ENCODE measurements around the gene COG6.

Gene COG6

GRCh38 chr13:39776439-39776838, 121.0 kb downstream of the COG6 start:
- Histone ChIP-seq H3K27ac (ENCODE audit: low read length) (no peak overlapping the region), H3K9me3 (ENCODE audit: insufficient read depth, low read depth, low read length) (no peaks in the 10 kb centered on the region), H3K4me3 (ENCODE audit: low read length) (no peak overlapping the region), H3K4me1 (ENCODE audit: insufficient read depth, low read length) (peaks cover 2% of the 10 kb centered on the region; the same call in 1 of the 2 replicates), H3K36me3 (ENCODE audit: insufficient read depth, low read depth, low read length) (no peaks in the 10 kb centered on the region), H3K9ac (ENCODE audit: low read depth, low read length) (no peak overlapping the region), H3K27me3 (ENCODE audit: insufficient read depth, low read length) (no peaks in the 10 kb centered on the region)

- H3K9me3 ChIP-seq (ENCODE audit: insufficient read depth, low read depth, low read length) = no peaks in the 10 kb centered on the region
- H3K4me3 ChIP-seq (ENCODE audit: low read length) = no peak overlapping the region
- H3K27me3 ChIP-seq (ENCODE audit: insufficient read depth, low read length) = no peaks in the 10 kb centered on the region
- no peak overlapping the region for H3K27ac ChIP-seq (ENCODE audit: low read length)
- no peak overlapping the region for H3K9ac ChIP-seq (ENCODE audit: low read depth, low read length)
- H3K36me3 ChIP-seq (ENCODE audit: insufficient read depth, low read depth, low read length) = no peaks in the 10 kb centered on the region
- H3K4me1 ChIP-seq (ENCODE audit: insufficient read depth, low read length) = peaks cover 2% of the 10 kb centered on the region; the same call in 1 of the 2 replicates
These were observed 121.6 kb downstream of the COG6 start for GRCh38 chr13:39777021-39777420.

- Histone ChIP-seq H3K9ac (ENCODE audit: low read depth, low read length) (no peak overlapping the region), H3K4me1 (ENCODE audit: insufficient read depth, low read length) (peaks cover 2% of the 10 kb centered on the region; the same call in 1 of the 2 replicates), H3K4me3 (ENCODE audit: low read length) (no peak overlapping the region), H3K27ac (ENCODE audit: low read length) (no peak overlapping the region), H3K36me3 (ENCODE audit: insufficient read depth, low read depth, low read length) (no peaks in the 10 kb centered on the region), H3K27me3 (ENCODE audit: insufficient read depth, low read length) (no peaks in the 10 kb centered on the region), H3K9me3 (ENCODE audit: insufficient read depth, low read depth, low read length) (no peaks in the 10 kb centered on the region)
These were observed 122.1 kb downstream of the COG6 start for GRCh38 chr13:39777527-39778061.

- Histone ChIP-seq H3K36me3 (ENCODE audit: insufficient read depth, low read depth, low read length) (no peaks in the 10 kb centered on the region), H3K9ac (ENCODE audit: low read depth, low read length) (no peak overlapping the region), H3K9me3 (ENCODE audit: insufficient read depth, low read depth, low read length) (no peaks in the 10 kb centered on the region), H3K27me3 (ENCODE audit: insufficient read depth, low read length) (no peaks in the 10 kb centered on the region), H3K27ac (ENCODE audit: low read length) (no peak overlapping the region), H3K4me1 (ENCODE audit: insufficient read depth, low read length) (peaks cover 2% of the 10 kb centered on the region; the same call in 1 of the 2 replicates), H3K4me3 (ENCODE audit: low read length) (no peak overlapping the region)
These were observed 124.1 kb downstream of the COG6 start for GRCh38 chr13:39779337-39780265.

GRCh38 chr13:39780711-39781110, 125.2 kb downstream of the COG6 start:
- Histone ChIP-seq H3K9me3 (ENCODE audit: insufficient read depth, low read depth, low read length) (no peaks in the 10 kb centered on the region), H3K27ac (ENCODE audit: low read length) (no peak overlapping the region), H3K36me3 (ENCODE audit: insufficient read depth, low read depth, low read length) (no peaks in the 10 kb centered on the region), H3K9ac (ENCODE audit: low read depth, low read length) (no peak overlapping the region), H3K27me3 (ENCODE audit: insufficient read depth, low read length) (no peaks in the 10 kb centered on the region), H3K4me3 (ENCODE audit: low read length) (no peak overlapping the region), H3K4me1 (ENCODE audit: insufficient read depth, low read length) (peaks cover 2% of the 10 kb centered on the region; the same call in 1 of the 2 replicates)

GRCh38 chr13:39781381-39781780, 125.9 kb downstream of the COG6 start:
- Histone ChIP-seq H3K27me3 (ENCODE audit: insufficient read depth, low read length) (no peaks in the 10 kb centered on the region), H3K36me3 (ENCODE audit: insufficient read depth, low read depth, low read length) (no peaks in the 10 kb centered on the region), H3K27ac (ENCODE audit: low read length) (no peak overlapping the region), H3K4me1 (ENCODE audit: insufficient read depth, low read length) (peaks cover 2% of the 10 kb centered on the region; the same call in 1 of the 2 replicates), H3K9me3 (ENCODE audit: insufficient read depth, low read depth, low read length) (no peaks in the 10 kb centered on the region), H3K9ac (ENCODE audit: low read depth, low read length) (no peak overlapping the region), H3K4me3 (ENCODE audit: low read length) (no peak overlapping the region)

- no peak overlapping the region for H3K4me3 ChIP-seq (ENCODE audit: low read length)
- no peaks in the 10 kb centered on the region for H3K9me3 ChIP-seq (ENCODE audit: insufficient read depth, low read depth, low read length)
- H3K9ac ChIP-seq (ENCODE audit: low read depth, low read length) = no peak overlapping the region
- H3K27ac ChIP-seq (ENCODE audit: low read length) = no peak overlapping the region
- H3K4me1 ChIP-seq (ENCODE audit: insufficient read depth, low read length) = peaks cover 9% of the 10 kb centered on the region; the same call in 1 of the 2 replicates
- H3K36me3 ChIP-seq (ENCODE audit: insufficient read depth, low read depth, low read length) = no peaks in the 10 kb centered on the region
- no peaks in the 10 kb centered on the region for H3K27me3 ChIP-seq (ENCODE audit: insufficient read depth, low read length)
These were observed 127.6 kb downstream of the COG6 start for GRCh38 chr13:39783051-39783450.

GRCh38 chr13:39784347-39784746, 128.9 kb downstream of the COG6 start:
- Histone ChIP-seq H3K9ac (ENCODE audit: low read depth, low read length) (no peak overlapping the region), H3K4me3 (ENCODE audit: low read length) (no peak overlapping the region), H3K27me3 (ENCODE audit: insufficient read depth, low read length) (no peaks in the 10 kb centered on the region), H3K27ac (ENCODE audit: low read length) (no peak overlapping the region), H3K9me3 (ENCODE audit: insufficient read depth, low read depth, low read length) (peaks cover 6% of the 10 kb centered on the region), H3K36me3 (ENCODE audit: insufficient read depth, low read depth, low read length) (no peaks in the 10 kb centered on the region), H3K4me1 (ENCODE audit: insufficient read depth, low read length) (peaks cover 9% of the 10 kb centered on the region; the same call in 1 of the 2 replicates)

- Histone ChIP-seq H3K9me3 (ENCODE audit: insufficient read depth, low read depth, low read length) (peaks cover 15% of the 10 kb centered on the region), H3K36me3 (ENCODE audit: insufficient read depth, low read depth, low read length) (no peaks in the 10 kb centered on the region), H3K27ac (ENCODE audit: low read length) (no peak overlapping the region), H3K4me3 (ENCODE audit: low read length) (no peak overlapping the region), H3K4me1 (ENCODE audit: insufficient read depth, low read length) (peaks cover 9% of the 10 kb centered on the region; the same call in 1 of the 2 replicates), H3K9ac (ENCODE audit: low read depth, low read length) (no peak overlapping the region), H3K27me3 (ENCODE audit: insufficient read depth, low read length) (no peaks in the 10 kb centered on the region)
These were observed 130.6 kb downstream of the COG6 start for GRCh38 chr13:39786091-39786490.

GRCh38 chr13:39787086-39787487, 131.6 kb downstream of the COG6 start:
- Histone ChIP-seq H3K4me3 (ENCODE audit: low read length) (no peak overlapping the region), H3K36me3 (ENCODE audit: insufficient read depth, low read depth, low read length) (no peaks in the 10 kb centered on the region), H3K27me3 (ENCODE audit: insufficient read depth, low read length) (no peaks in the 10 kb centered on the region), H3K4me1 (ENCODE audit: insufficient read depth, low read length) (peaks cover 9% of the 10 kb centered on the region; the same call in 1 of the 2 replicates), H3K9me3 (ENCODE audit: insufficient read depth, low read depth, low read length) (peaks cover 15% of the 10 kb centered on the region), H3K9ac (ENCODE audit: low read depth, low read length) (no peak overlapping the region), H3K27ac (ENCODE audit: low read length) (no peak overlapping the region)

GRCh38 chr13:39788102-39788501, 132.6 kb downstream of the COG6 start:
- Histone ChIP-seq H3K9ac (ENCODE audit: low read depth, low read length) (no peak overlapping the region), H3K27me3 (ENCODE audit: insufficient read depth, low read length) (no peaks in the 10 kb centered on the region), H3K4me3 (ENCODE audit: low read length) (no peak overlapping the region), H3K27ac (ENCODE audit: low read length) (no peak overlapping the region), H3K36me3 (ENCODE audit: insufficient read depth, low read depth, low read length) (no peaks in the 10 kb centered on the region), H3K9me3 (ENCODE audit: insufficient read depth, low read depth, low read length) (peaks cover 15% of the 10 kb centered on the region), H3K4me1 (ENCODE audit: insufficient read depth, low read length) (peaks cover 9% of the 10 kb centered on the region; the same call in 1 of the 2 replicates)

GRCh38 chr13:39789451-39789850, 134.0 kb downstream of the COG6 start:
- Histone ChIP-seq H3K9ac (ENCODE audit: low read depth, low read length) (no peak overlapping the region), H3K27ac (ENCODE audit: low read length) (no peak overlapping the region), H3K4me1 (ENCODE audit: insufficient read depth, low read length) (peaks cover 9% of the 10 kb centered on the region; the same call in 1 of the 2 replicates), H3K9me3 (ENCODE audit: insufficient read depth, low read depth, low read length) (peaks cover 21% of the 10 kb centered on the region), H3K36me3 (ENCODE audit: insufficient read depth, low read depth, low read length) (no peaks in the 10 kb centered on the region), H3K4me3 (ENCODE audit: low read length) (no peak overlapping the region), H3K27me3 (ENCODE audit: insufficient read depth, low read length) (no peaks in the 10 kb centered on the region)

All from iPS-20b (cell line).